Measurements from ENCODE around the gene MKX.

Gene MKX

GRCh38 chr10:27741173-27742091, 4.2 kb downstream of the MKX start:
- DNase-seq, result no peak

- DNase-seq, result no peak
These were observed 9.2 kb downstream of the MKX start for GRCh38 chr10:27736396-27736795.

GRCh38 chr10:27730041-27730440, 15.6 kb downstream of the MKX start:
- no peak for DNase-seq

GRCh38 chr10:27728338-27728737, 17.3 kb downstream of the MKX start:
- DNase-seq, result no peak

- no peak for DNase-seq
These were observed 21.3 kb downstream of the MKX start for GRCh38 chr10:27724287-27724686.

- no peak for DNase-seq
These were observed 22.2 kb downstream of the MKX start for GRCh38 chr10:27723436-27723835.

- DNase-seq, result no peak
These were observed 25.1 kb downstream of the MKX start for GRCh38 chr10:27720529-27720928.

GRCh38 chr10:27719052-27719451, 26.6 kb downstream of the MKX start:
- no peak for DNase-seq

GRCh38 chr10:27717861-27718260, 27.8 kb downstream of the MKX start:
- no peak for DNase-seq

GRCh38 chr10:27717224-27717623, 28.4 kb downstream of the MKX start:
- DNase-seq, result no peak

- DNase-seq, result no peak
These were observed 29.1 kb downstream of the MKX start for GRCh38 chr10:27716521-27716920.

- no peak for DNase-seq
These were observed 30.1 kb downstream of the MKX start for GRCh38 chr10:27715505-27715904.

GRCh38 chr10:27714349-27714748, 31.3 kb downstream of the MKX start:
- no peak for DNase-seq

GRCh38 chr10:27713941-27714340, 31.7 kb downstream of the MKX start:
- DNase-seq, result no peak

GRCh38 chr10:27710014-27710413, 35.6 kb downstream of the MKX start:
- DNase-seq, result no peak

- DNase-seq, result no peak
These were observed 36.3 kb downstream of the MKX start for GRCh38 chr10:27709304-27709703.

- DNase-seq, result no peak
These were observed 43.6 kb downstream of the MKX start for GRCh38 chr10:27701938-27702537.

- DNase-seq, result no peak
These were observed 45.8 kb downstream of the MKX start for GRCh38 chr10:27699776-27700175.

GRCh38 chr10:27698961-27699360, 46.7 kb downstream of the MKX start:
- no peak for DNase-seq

- DNase-seq, result no peak
These were observed 49.2 kb downstream of the MKX start for GRCh38 chr10:27696466-27696865.

GRCh38 chr10:27695706-27696105, 49.9 kb downstream of the MKX start:
- DNase-seq, result no peak

GRCh38 chr10:27695088-27695487, 50.5 kb downstream of the MKX start:
- DNase-seq, result no peak

GRCh38 chr10:27692663-27693062, 53.0 kb downstream of the MKX start:
- DNase-seq, result no peak

GRCh38 chr10:27688991-27689390, 56.6 kb downstream of the MKX start:
- no peak for DNase-seq

- DNase-seq, result no peak
These were observed 57.3 kb downstream of the MKX start for GRCh38 chr10:27688276-27688675.
